GM19397 (cell line): ENCODE data around the gene CD200R1.

Source experiments
- ATAC-seq: cut with Tn5 transposase; IDR thresholded peaks from one replicate; pipeline ENCODE4 v1.9.1; 2021; ENCODE audit warnings: mild to moderate bottlenecking, moderate library complexity; ENCODE audit not compliant: unreplicated experiment

CD200R1 gene

DNA sequence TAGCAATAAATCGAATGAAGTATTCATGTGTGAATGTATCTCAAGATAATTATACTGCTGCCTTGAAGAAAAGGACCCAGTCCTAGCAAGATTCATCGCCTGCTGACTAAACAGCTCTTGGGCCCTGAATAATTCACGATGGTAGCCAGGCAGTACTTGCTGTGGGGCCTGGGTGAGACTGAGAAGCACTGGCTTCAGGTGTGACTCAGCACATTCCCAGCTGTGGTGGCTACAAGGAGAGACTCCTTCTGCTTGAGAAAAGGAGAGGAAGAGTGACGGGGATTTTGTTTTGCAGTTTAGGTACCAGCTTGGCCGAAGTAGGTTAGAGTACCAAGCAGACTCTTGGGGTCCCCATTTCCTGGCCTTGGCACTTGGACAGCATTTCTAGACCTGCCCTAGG, 80.6 kb downstream of the CD200R1 start:
- ATAC-seq: no peak

DNA sequence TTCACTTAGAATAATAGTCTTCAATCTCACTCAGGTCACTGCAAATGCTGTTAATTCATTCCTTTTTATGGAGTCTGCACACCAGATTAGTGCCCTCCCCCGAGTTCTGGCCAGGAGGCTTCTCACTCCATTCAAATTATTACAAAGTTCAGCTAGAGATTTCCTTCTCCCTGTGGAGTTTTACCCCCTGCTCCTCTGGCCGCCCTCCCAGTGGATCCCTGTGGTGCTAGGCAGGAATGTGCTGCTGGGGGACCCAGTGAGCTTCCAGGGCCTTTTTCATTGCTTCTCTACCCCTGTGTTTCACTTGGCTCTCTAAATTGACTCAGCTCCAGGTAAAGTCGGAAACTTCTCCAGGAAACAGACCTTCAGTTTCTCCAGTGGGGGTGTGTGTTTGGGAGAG, 85.5 kb downstream of the CD200R1 start:
- no peak for ATAC-seq

DNA sequence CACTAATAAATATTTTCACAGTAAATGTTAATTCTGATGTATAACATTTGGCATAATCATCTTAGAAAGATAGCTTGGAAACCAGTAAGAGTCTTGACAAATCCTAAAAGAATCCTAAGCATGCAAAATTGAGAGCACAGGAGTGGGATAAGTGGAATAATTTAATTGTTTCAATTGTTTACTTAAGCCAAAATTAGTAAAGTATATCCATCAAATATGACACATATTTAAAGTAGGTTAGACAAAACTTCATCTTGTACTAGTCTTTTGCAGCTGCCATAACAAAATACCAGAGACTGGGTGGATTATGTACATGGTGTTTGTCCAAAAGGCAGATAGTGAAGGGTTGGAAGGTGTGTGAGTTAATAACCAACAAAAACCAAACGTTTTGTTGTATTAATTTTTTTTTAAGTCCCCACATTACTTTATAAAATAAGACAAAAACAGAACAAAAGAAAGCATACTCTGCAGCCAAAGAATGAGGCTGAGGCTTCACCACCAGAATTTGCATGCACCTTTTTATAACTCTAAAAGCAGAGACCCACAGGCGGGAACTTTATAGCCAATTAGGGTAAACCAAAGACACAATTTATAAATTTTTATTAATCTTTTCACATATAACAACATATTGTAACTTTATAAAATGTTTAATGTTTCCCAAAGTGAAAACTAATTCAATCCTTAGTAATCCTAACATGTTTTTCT, 86.4 kb downstream of the CD200R1 start:
- ATAC-seq: no peak

DNA sequence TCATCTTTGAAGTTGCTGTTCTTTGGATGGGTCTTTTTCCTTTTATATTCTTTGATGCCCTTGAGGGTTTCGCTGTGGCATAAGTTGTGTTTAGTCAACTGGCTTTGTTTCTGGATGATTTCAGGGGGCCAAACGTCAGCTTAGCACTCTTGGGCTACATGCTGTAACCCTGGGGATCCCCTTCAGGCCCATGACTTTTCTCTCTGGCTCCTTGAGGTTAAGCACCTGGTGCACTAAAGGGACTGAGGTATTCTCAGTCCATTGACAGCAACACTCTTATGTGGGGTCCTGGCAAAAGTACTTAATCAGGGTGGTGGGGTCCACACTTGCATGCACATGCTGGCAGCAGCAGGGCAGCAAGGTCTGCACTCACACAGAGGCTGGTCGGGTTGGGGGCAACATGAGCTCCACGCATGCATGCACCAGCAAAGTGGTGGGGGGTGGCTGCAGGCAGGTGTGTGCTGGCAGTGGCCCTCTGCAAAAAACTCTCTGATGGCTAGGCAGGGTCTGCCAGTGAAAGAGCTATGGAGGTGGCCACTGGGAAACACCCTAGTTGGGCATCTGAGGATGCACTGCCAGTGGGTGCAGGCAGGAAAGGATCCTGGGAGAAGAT, 90.1 kb downstream of the CD200R1 start:
- ATAC-seq: no peak

DNA sequence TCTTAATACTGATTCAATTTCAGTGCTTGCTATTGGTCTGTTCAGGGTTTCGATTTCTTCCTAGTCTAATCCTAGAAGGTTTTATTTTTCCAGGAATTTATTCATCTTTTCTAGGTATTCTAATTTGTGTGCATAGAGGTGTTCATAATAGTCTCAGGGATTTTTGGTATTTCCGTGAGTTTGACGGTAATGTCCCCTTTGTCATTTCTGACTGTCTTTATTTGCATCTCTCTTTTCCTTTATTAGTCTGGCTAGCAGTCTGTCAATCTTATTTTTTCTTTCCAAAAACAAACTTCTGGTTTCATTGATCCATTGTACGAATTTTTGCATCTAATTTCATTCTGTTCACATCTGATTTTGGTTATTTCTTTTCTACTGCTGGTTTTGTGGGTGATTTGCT, 93.0 kb downstream of the CD200R1 start:
- ATAC-seq: no peak

DNA sequence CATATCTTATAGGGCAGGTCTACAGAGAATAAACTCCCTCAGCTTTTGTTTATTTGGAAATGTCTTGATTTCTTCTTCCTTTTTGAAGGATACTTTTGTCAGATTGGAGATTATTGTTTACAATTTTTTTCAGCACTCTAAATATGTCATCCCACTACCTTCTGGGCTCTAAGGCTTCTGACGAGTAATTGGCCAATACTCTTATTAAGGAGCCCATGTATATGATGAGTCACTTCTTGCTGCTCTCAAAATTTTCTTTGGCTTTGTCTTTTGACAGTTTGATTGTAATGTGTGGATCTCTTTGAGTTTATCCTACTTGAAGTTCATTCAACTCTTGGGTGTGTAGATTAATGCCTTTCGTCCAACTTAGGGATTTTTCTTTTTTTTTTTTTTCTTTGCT, 99.3 kb downstream of the CD200R1 start:
- ATAC-seq: no peak

DNA sequence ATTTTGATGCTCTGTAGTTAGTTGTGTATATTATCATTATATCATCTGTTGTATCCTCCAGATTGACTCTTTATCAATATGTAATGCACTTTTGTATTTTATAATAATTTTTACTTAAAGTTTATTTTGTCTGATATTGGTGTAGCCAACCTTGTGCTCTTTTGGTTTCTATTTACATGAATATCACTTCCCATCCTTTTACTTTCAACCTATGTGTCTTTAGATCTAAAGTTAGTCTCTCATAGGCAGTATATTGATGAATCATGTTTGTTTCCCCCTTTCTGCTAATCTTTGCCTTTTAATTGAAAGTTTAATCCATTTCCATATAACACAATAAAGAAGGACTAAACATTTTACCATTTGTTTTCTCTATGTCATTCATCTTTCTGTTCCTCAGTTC, 100.2 kb downstream of the CD200R1 start:
- no peak for ATAC-seq

DNA sequence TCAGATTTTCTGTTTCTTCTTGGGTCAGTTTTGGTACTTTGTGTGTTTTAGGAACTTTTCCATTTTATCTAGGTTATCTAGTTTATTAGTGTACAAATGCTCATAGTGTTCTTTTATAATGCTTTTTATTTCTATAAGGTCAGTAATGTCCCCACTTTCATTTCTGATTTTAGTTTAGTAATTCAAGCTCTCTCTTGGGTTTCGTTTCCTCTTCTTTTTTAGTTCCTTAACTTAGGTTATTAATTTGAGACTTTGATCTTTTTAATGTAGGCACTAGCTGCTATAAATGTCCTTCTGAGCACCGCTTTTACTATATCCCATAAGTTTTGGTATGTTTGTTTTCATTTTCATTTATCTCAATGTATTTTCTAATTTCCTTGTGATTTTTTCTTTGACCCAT, 101.3 kb downstream of the CD200R1 start:
- ATAC-seq: no peak

DNA sequence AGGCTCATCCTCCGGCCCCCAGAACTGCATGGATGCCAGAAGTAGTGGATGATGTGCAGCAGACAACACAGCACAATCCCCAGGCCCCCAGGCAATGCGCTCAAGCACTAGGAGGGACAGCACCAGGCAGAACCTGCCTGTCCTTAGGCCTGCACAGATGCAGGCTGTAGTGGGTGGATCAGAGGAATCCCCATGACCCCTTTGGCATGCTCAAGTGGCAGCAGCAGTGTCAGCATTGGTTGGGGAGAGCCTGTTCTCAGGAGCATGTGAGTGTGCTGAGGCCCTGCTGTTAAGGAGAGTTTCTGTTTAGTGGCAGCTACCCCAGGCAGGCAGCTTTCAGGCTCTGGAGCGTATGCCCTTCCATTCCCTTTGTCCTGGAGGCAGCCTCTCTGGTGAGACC, 103.2 kb downstream of the CD200R1 start:
- no peak for ATAC-seq
